H9 (cell line): Measurements from ENCODE around the gene C14orf132. TPM values are rescaled to one million over a fixed set of nuclear protein-coding genes. Genes with fewer than 3 reads are reported as not detected.

ENCODE experiments used
- DNase-seq: peaks from one replicate; pipeline ENCODE4 v3.0.0-alpha.2; 2017
- H2AFZ ChIP-seq: one replicate; pipeline ENCODE4 v1.6.1; 2013; ENCODE audit warnings: mild to moderate bottlenecking, low read length, control low read depth, moderate library complexity
- H2AK5ac ChIP-seq: 2 replicates; pipeline ENCODE4 v1.6.1; 2013; ENCODE audit warnings: low read length, control low read depth, mixed read lengths; ENCODE audit not compliant: insufficient read length
- H2BK120ac ChIP-seq: one replicate; pipeline ENCODE4 v1.6.1; 2013; ENCODE audit warnings: low read depth, mild to moderate bottlenecking, low read length, control low read depth, inconsistent platforms; ENCODE audit not compliant: poor library complexity, severe bottlenecking
- H2BK12ac ChIP-seq: 2 replicates; pipeline ENCODE4 v1.6.1; 2013; ENCODE audit warnings: low read length, control low read depth, mixed read lengths, low read depth; ENCODE audit not compliant: insufficient read length
- H2BK15ac ChIP-seq: 2 replicates; pipeline ENCODE4 v1.6.1; 2013; ENCODE audit warnings: low read depth, low read length, control low read depth
- H2BK20ac ChIP-seq: one replicate; pipeline ENCODE4 v1.6.1; 2013; ENCODE audit warnings: low read depth, mild to moderate bottlenecking, low read length, control low read depth, inconsistent platforms; ENCODE audit not compliant: poor library complexity, severe bottlenecking
- H2BK5ac ChIP-seq: 2 replicates; pipeline ENCODE4 v1.6.1; 2013; ENCODE audit warnings: low read length, control low read depth, mixed read lengths; ENCODE audit not compliant: insufficient read length
- H3K14ac ChIP-seq: 2 replicates; pipeline ENCODE4 v1.6.1; 2013; ENCODE audit warnings: low read length, control low read depth; ENCODE audit not compliant: insufficient read depth
- H3K18ac ChIP-seq: 2 replicates; pipeline ENCODE4 v1.6.1; 2013; ENCODE audit warnings: low read depth, mild to moderate bottlenecking, mixed read lengths, low read length, control low read depth; ENCODE audit not compliant: insufficient read length
- H3K23ac ChIP-seq: 2 replicates; pipeline ENCODE4 v1.6.1; 2013; ENCODE audit warnings: low read length, control low read depth, mixed read lengths, low read depth; ENCODE audit not compliant: insufficient read length
- H3K23me2 ChIP-seq: 2 replicates; pipeline ENCODE4 v1.6.1; 2013; ENCODE audit warnings: low read depth, mild to moderate bottlenecking, mixed read lengths, low read length, control low read depth; ENCODE audit not compliant: insufficient read length, poor library complexity, severe bottlenecking
- H3K27ac ChIP-seq: 2 replicates; pipeline ENCODE4 v1.5.1; 2013; ENCODE audit warnings: low read length, control low read depth, mixed read lengths, low read depth; ENCODE audit not compliant: insufficient read length
- H3K27me3 ChIP-seq: 2 replicates; pipeline ENCODE4 v1.6.1; 2013; ENCODE audit warnings: low read length, control low read depth, inconsistent platforms; ENCODE audit not compliant: insufficient read depth
- H3K4ac ChIP-seq: 2 replicates; pipeline ENCODE4 v1.6.1; 2013; ENCODE audit warnings: low read depth, mild to moderate bottlenecking, control low read depth, inconsistent platforms, low read length, moderate library complexity
- H3K4me1 ChIP-seq: 2 replicates; pipeline ENCODE4 v1.6.1; 2013; ENCODE audit warnings: low read length, control low read depth, inconsistent platforms; ENCODE audit not compliant: insufficient read depth
- H3K4me2 ChIP-seq: 2 replicates; pipeline ENCODE4 v1.6.1; 2013; ENCODE audit warnings: low read length, control low read depth, mixed read lengths; ENCODE audit not compliant: insufficient read length, insufficient read depth
- H3K56ac ChIP-seq: 2 replicates; pipeline ENCODE4 v1.6.1; 2013; ENCODE audit warnings: low read depth, mild to moderate bottlenecking, mixed read lengths, low read length, control low read depth; ENCODE audit not compliant: insufficient read length
- H3K79me1 ChIP-seq: 2 replicates; pipeline ENCODE4 v1.6.1; 2013; ENCODE audit warnings: low read depth, mild to moderate bottlenecking, moderate library complexity, low read length, control low read depth, inconsistent platforms; ENCODE audit not compliant: insufficient read depth, poor library complexity, severe bottlenecking
- H3K79me2 ChIP-seq: 2 replicates; pipeline ENCODE4 v1.6.1; 2013; ENCODE audit warnings: low read length, control low read depth, inconsistent platforms; ENCODE audit not compliant: insufficient read depth
- H3K9ac ChIP-seq: 2 replicates; pipeline ENCODE4 v1.6.1; 2013; ENCODE audit warnings: low read length, control low read depth, mixed read lengths; ENCODE audit not compliant: insufficient read length; ENCODE audit errors: extremely low read depth
- H3K9me3 ChIP-seq: one replicate; pipeline ENCODE4 v1.6.1; 2013; ENCODE audit warnings: low read depth, low read length, inconsistent platforms; ENCODE audit not compliant: control insufficient read depth
- H3T11ph ChIP-seq: one replicate; pipeline ENCODE4 v1.6.1; 2013; ENCODE audit warnings: mild to moderate bottlenecking, low read length, control low read depth, inconsistent platforms
- H4K20me1 ChIP-seq: one replicate; pipeline ENCODE4 v1.6.1; 2013; ENCODE audit not compliant: control insufficient read depth, insufficient read length, insufficient read depth
- H4K5ac ChIP-seq: 2 replicates; pipeline ENCODE4 v1.6.1; 2013; ENCODE audit warnings: low read depth, mild to moderate bottlenecking, mixed read lengths, low read length, control low read depth; ENCODE audit not compliant: insufficient read length
- H4K8ac ChIP-seq: replicated peaks from 2 replicates; pipeline ENCODE4 v1.6.1; 2013; ENCODE audit warnings: low read length, control low read depth, mixed read lengths, low read depth; ENCODE audit not compliant: insufficient read length
- H4K91ac ChIP-seq: 2 replicates; pipeline ENCODE4 v1.6.1; 2013; ENCODE audit warnings: low read depth, mild to moderate bottlenecking, moderate library complexity, mixed read lengths, low read length, control low read depth; ENCODE audit not compliant: insufficient read length
- H3K27ac Mint-ChIP-seq, 3 experiments: 2 replicates in 2 of 3; 3 replicates in 1 of 3; pipeline ENCODE4 v1.8.0; 2020 to 2021; ENCODE audit warnings: mixed read lengths in 3 of 3, mild to moderate bottlenecking in 1 of 3, moderate library complexity in 1 of 3
- H3K27me3 Mint-ChIP-seq: 2 replicates; pipeline ENCODE4 v1.8.0; 2021; ENCODE audit warnings: low read depth, mild to moderate bottlenecking, moderate library complexity, mixed read lengths
- H3K36me3 Mint-ChIP-seq, 3 experiments: 2 replicates in 2 of 3; 3 replicates in 1 of 3; pipeline ENCODE4 v1.8.0; 2020 to 2021; ENCODE audit warnings: low read depth in 3 of 3, mixed read lengths in 3 of 3; ENCODE audit not compliant: insufficient read depth in 1 of 3
- H3K4me1 Mint-ChIP-seq, 2 experiments: 2 replicates each; pipeline ENCODE4 v1.8.0; 2020; ENCODE audit warnings: mixed read lengths in 2 of 2
- H3K4me3 Mint-ChIP-seq, 2 experiments: 2 replicates in 1 of 2; 3 replicates in 1 of 2; pipeline ENCODE4 v1.8.0; 2020 to 2021; ENCODE audit warnings: mild to moderate bottlenecking in 2 of 2, mixed read lengths in 2 of 2, moderate library complexity in 1 of 2
- H3K9me3 Mint-ChIP-seq, 2 experiments: 2 replicates in 1 of 2; 3 replicates in 1 of 2; pipeline ENCODE4 v1.8.0; 2020; ENCODE audit warnings: mild to moderate bottlenecking in 2 of 2, mixed read lengths in 2 of 2, moderate library complexity in 1 of 2
- WGBS: extraction: QIAGEN DNeasy Blood & Tissue Kit; methylation state at CpG from one replicate; pipeline ENCODE4 v1.1.7; 2013; ENCODE audit warnings: missing lambda C conversion rate, low lambda C conversion rate, mixed read lengths; ENCODE audit not compliant: insufficient read length; ENCODE audit errors: extremely low coverage; 5-methylcytosine and 5-hydroxymethylcytosine counted together
- total RNA-seq: library from RNA; stranded (reverse); gene quantifications from 2 replicates; pipeline ENCODE4 v1.2.1, GENCODE V29; 2021
- TF ChIP-seq, protein P1 (sequence below): fragments of 200-600 bp; sonication (generic); conservative IDR thresholded peaks from 3 replicates; pipeline ENCODE4 v1.8.0; 2021; ENCODE audit warnings: antibody characterized with exemption, mild to moderate bottlenecking

The C14orf132 gene
- total RNA-seq, 1 experiment from 2014 or later, result 5.7 TPM

DNA sequence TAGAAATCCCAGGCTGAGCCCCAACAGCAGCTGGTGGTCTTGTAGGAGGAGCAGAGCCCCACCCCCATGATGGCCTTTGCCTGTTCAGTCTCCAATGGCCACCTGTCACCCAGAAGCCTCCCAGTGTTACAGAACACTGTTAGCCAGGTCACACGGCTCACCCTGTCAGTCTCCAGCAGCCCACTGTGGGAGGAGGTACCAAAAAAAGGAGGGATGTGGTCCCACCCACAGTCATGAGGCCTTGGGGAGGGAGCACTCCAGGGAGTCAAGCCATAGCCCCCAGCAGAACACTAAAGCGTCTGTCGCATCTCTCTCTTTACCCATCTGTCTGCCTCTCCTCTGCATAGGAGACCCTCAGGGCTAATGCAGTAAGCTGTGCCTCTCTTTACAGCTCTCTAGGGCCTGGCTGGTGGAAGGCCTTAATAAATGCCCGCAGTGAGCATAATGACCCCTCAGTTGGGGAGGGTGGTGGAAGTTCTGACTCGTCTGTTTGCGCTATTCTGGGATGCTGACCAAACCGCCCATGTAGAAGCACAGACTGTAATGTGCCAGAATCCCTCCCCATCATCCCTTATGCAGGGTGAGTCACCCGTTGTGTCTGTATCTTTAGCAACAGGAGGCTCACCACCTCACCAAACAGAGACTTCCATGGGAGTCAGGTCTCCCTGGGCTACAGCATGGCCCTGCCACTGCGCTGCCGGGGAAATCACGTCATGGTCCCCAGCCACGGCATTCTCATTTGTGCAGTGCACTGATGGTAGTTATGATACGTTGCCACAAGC is 14.6 kb downstream of the C14orf132 start:
- no peak overlapping the region for H2BK20ac ChIP-seq
- H3T11ph ChIP-seq, result no peak overlapping the region
- Mint-ChIP-seq H3K9me3 (no peaks in the 10 kb centered on the region), H3K27me3 (no peaks in the 10 kb centered on the region), H3K4me1 (peaks cover 2 to 21% of the 10 kb centered on the region in 2 experiments), H3K36me3 (peaks cover 0 to 11% (median 3%) of the 10 kb centered on the region in 3 experiments; a peak in 3 of 7 replicates), H3K4me3 (no peak overlapping the region), H3K27ac (no peak overlapping the region)
- no peak overlapping the region for H2BK120ac ChIP-seq
- no peak overlapping the region for H3K9ac ChIP-seq
- no peak overlapping the region for H2AK5ac ChIP-seq
- no peak overlapping the region for H3K4ac ChIP-seq
- no peak overlapping the region for H3K56ac ChIP-seq
- H2AFZ ChIP-seq, result no peak overlapping the region
- H4K5ac ChIP-seq, result no peak overlapping the region
- H4K8ac ChIP-seq, result no peak overlapping the region
- H3K27me3 ChIP-seq, result no peaks in the 10 kb centered on the region
- no peak overlapping the region for H3K4me2 ChIP-seq
- DNase-seq, result no peak
- no peaks in the 10 kb centered on the region for H3K9me3 ChIP-seq
- no peak overlapping the region for H3K14ac ChIP-seq
- H3K27ac ChIP-seq, result no peak overlapping the region
- H3K79me1 ChIP-seq, result no peaks in the 10 kb centered on the region
- no peak overlapping the region for H2BK5ac ChIP-seq
- no peaks in the 10 kb centered on the region for H3K79me2 ChIP-seq
- no peak overlapping the region for H3K23ac ChIP-seq
- no CpG with 5 or more reads among the region's 13 CpGs for WGBS
- no peak overlapping the region for H2BK12ac ChIP-seq
- TF ChIP-seq, protein P1, sequence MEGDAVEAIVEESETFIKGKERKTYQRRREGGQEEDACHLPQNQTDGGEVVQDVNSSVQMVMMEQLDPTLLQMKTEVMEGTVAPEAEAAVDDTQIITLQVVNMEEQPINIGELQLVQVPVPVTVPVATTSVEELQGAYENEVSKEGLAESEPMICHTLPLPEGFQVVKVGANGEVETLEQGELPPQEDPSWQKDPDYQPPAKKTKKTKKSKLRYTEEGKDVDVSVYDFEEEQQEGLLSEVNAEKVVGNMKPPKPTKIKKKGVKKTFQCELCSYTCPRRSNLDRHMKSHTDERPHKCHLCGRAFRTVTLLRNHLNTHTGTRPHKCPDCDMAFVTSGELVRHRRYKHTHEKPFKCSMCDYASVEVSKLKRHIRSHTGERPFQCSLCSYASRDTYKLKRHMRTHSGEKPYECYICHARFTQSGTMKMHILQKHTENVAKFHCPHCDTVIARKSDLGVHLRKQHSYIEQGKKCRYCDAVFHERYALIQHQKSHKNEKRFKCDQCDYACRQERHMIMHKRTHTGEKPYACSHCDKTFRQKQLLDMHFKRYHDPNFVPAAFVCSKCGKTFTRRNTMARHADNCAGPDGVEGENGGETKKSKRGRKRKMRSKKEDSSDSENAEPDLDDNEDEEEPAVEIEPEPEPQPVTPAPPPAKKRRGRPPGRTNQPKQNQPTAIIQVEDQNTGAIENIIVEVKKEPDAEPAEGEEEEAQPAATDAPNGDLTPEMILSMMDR, result no peak
- H3K4me1 ChIP-seq, result no peaks in the 10 kb centered on the region
- H4K91ac ChIP-seq, result no peak overlapping the region
- H2BK15ac ChIP-seq, result no peak overlapping the region
- H4K20me1 ChIP-seq, result no peaks in the 10 kb centered on the region
- H3K18ac ChIP-seq, result no peak overlapping the region
- no peaks in the 10 kb centered on the region for H3K23me2 ChIP-seq
